ENCODE data around the gene EXOG.

GRCh38 chr3:38573556-38573955 lies 77.4 kb downstream of the EXOG start:
- TF ChIP-seq TCF4 (CRISPR knock-in tag; IDR thresholded peaks at IDR 0.05; ENCODE audit: borderline replicate concordance) (no peak), ZFP30 (CRISPR knock-in tag; IDR thresholded peaks at IDR 0.05) (no peak), RARB (CRISPR knock-in tag; IDR thresholded peaks at IDR 0.05) (no peak), CSRNP3 (CRISPR knock-in tag; IDR thresholded peaks at IDR 0.05) (no peak), ZNF8 (CRISPR knock-in tag; IDR thresholded peaks at IDR 0.05) (no peak), ZFP3 (CRISPR knock-in tag; IDR thresholded peaks at IDR 0.05) (no peak), PATZ1 (CRISPR knock-in tag; IDR thresholded peaks at IDR 0.05; ENCODE audit: borderline replicate concordance) (no peak), ISL1 (CRISPR knock-in tag; IDR thresholded peaks at IDR 0.05) (no peak), ZC3H10 (CRISPR knock-in tag; IDR thresholded peaks at IDR 0.05) (no peak), POU6F1 (CRISPR knock-in tag; IDR thresholded peaks at IDR 0.05; ENCODE audit: borderline replicate concordance, low read depth) (no peak), CREB5 (CRISPR knock-in tag; IDR thresholded peaks at IDR 0.05; ENCODE audit: low read depth) (no peak), GLIS3 (CRISPR knock-in tag; IDR thresholded peaks at IDR 0.05) (no peak), ARNTL (CRISPR knock-in tag; IDR thresholded peaks at IDR 0.05; ENCODE audit: borderline replicate concordance, low read depth) (no peak), ZNF565 (CRISPR knock-in tag; conservative IDR thresholded peaks at IDR 0.05; ENCODE audit: low read depth) (no peak)

Measured in SK-N-SH treated with all-trans-retinoic acid at 6 μM for 48 hours (cell line).